Spleen (tissue), 11 donors: ENCODE data around the gene CEP95. TPM values are rescaled to one million over a fixed set of nuclear protein-coding genes. Genes with fewer than 3 reads are reported as not detected.

Experiments
- DNase-seq: peaks from one replicate; pipeline ENCODE4 v3.0.0-alpha.2; 2020
- H3K27ac ChIP-seq, 8 donors: fragments of 200-600 bp; sonication (generic) in 7 of 8; 1 replicate in 4 of 8; 2 replicates in 4 of 8; pipeline versions ENCODE4 v1.5.0 to v1.8.0; 2016 to 2021; ENCODE audit warnings: inconsistent platforms in 4 of 8, mild to moderate bottlenecking in 4 of 8, moderate library complexity in 1 of 8
- H3K27me3 ChIP-seq, 7 donors: fragments of 200-600 bp; sonication (generic) in 6 of 7; replicated peaks in 1 of 7; 1 replicate in 4 of 7; 2 replicates in 3 of 7; pipeline versions ENCODE4 v1.5.0 to v1.8.0; 2016 to 2021; ENCODE audit warnings: inconsistent platforms in 3 of 7, mild to moderate bottlenecking in 1 of 7
- H3K36me3 ChIP-seq, 6 donors: fragments of 200-600 bp; sonication (generic) in 5 of 6; 1 replicate in 4 of 6; 2 replicates in 2 of 6; pipeline versions ENCODE4 v1.5.0 to v1.8.0; 2016 to 2021; ENCODE audit warnings: inconsistent platforms in 2 of 6
- H3K4me1 ChIP-seq, 6 donors: fragments of 200-600 bp; sonication (generic) in 5 of 6; 1 replicate in 3 of 6; 2 replicates in 3 of 6; pipeline versions ENCODE4 v1.5.0 to v1.8.0; 2016 to 2021; ENCODE audit warnings: inconsistent platforms in 3 of 6
- H3K4me3 ChIP-seq, 8 donors: fragments of 200-600 bp; sonication (generic) in 7 of 8; 1 replicate in 4 of 8; 2 replicates in 4 of 8; pipeline versions ENCODE4 v1.5.0 to v1.8.0; 2016 to 2021; ENCODE audit warnings: inconsistent platforms in 4 of 8, mild to moderate bottlenecking in 4 of 8, moderate library complexity in 2 of 8
- H3K9me3 ChIP-seq, 8 donors: fragments of 200-600 bp; sonication (generic) in 7 of 8; 1 replicate in 4 of 8; 2 replicates in 4 of 8; pipeline versions ENCODE4 v1.5.0 to v1.8.0; 2016 to 2021; ENCODE audit warnings: inconsistent platforms in 4 of 8
- POLR2A ChIP-seq, 3 donors: fragments of 450-650 bp; IDR thresholded peaks; one replicate each; pipeline ENCODE4 v1.5.1; 2017; ENCODE audit warnings: antibody characterized with exemption in 3 of 3, mild to moderate bottlenecking in 1 of 3
- POLR2AphosphoS5 ChIP-seq, 3 donors: sonication (generic); formaldehyde crosslinking; IDR thresholded peaks; one replicate each; pipeline ENCODE4 v1.5.1; 2017; ENCODE audit warnings: antibody characterized with exemption in 3 of 3
- WGBS, 5 donors: extraction: QIAGEN DNeasy Blood & Tissue Kit in 3 of 5; methylation state at CpG; one replicate each; pipeline versions ENCODE4 v1.1.5 to v1.1.7; 2013 to 2018; 5-methylcytosine and 5-hydroxymethylcytosine counted together
- intact Hi-C: fragments of 100-400 bp; cut with DNase I; formaldehyde crosslinking; loops from one replicate; pipeline ENCODE4 v1.15.0; 2023; ENCODE audit warnings: low total_unique reads
- polyA plus RNA-seq, 3 donors: library from polyadenylated mRNA; stranded (reverse); fragments of 200-250 nt; gene quantifications; one replicate each; pipeline ENCODE4 v1.2.1, GENCODE V29; 2013
- total RNA-seq, 7 donors: library from RNA; depleted of rRNA in 3 of 7; stranded (reverse); fragments of >200 nt in 3 of 7; fragmentation: NEBNext Ultra II Directional in 4 of 7; extraction: Animal tissue kit (Norgen Biotek cat#: 25700) in 4 of 7; gene quantifications; one replicate each; pipeline versions ENCODE4 v1.1.0 to v1.2.1, GENCODE V29; 2016 to 2021
- TF ChIP-seq, protein P1 (sequence below), 11 experiments: fragments of 200-600 bp in 7 of 11; fragments of 450-650 bp in 4 of 11; sonication (generic) in 4 of 11; IDR thresholded peaks in 8 of 11; conservative IDR thresholded peaks in 3 of 11; 1 replicate in 7 of 11; 2 replicates in 4 of 11; pipeline versions ENCODE4 v1.4.0 to v1.8.0; 2016 to 2021; ENCODE audit warnings: antibody characterized with exemption in 11 of 11, inconsistent platforms in 4 of 11, mild to moderate bottlenecking in 1 of 11
- donor health status: healthy with polysubstance abuse.
- donor health status: DM: no; HTN: no; CAD: no; lungs with moderate emphysema.
- donor health status: DM: no; HTN: no; CAD: no.
- donor health status: Bipolar disorder and iron deficiency.
- donor health status: healthy.
- donor health status: DM: no; HTN: no; CAD: no.
- donor health status: DM: yes; HTN: yes; CAD: no.

CEP95 gene
- total and polyA plus RNA-seq, 10 donors: 33.5 to 83.9 (median 53.5) TPM

DNA sequence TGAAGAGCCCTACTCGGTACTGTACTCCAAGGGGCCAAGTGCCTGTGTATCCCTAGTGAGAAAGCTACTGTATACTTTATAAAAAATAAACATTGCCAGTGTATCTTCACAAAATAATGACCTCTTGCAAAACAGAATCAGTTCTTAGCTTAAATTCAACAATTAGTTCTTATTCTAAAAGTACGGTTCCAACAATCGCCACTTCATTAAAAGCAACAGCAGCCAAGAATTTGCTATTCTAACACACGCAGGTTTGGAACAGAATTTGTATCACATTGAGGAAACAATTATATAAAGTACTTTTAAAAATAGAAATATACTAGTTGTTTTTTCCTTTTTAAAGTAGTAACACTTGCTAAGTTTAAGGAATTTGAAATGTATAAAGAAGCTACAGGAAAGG, 48.5 kb downstream of the CEP95 start:
- no peaks in the 10 kb centered on the region for H3K9me3 ChIP-seq
- H3K4me3 ChIP-seq: no peak overlapping the region
- H3K27ac ChIP-seq: no peak overlapping the region
- TF ChIP-seq, protein P1, sequence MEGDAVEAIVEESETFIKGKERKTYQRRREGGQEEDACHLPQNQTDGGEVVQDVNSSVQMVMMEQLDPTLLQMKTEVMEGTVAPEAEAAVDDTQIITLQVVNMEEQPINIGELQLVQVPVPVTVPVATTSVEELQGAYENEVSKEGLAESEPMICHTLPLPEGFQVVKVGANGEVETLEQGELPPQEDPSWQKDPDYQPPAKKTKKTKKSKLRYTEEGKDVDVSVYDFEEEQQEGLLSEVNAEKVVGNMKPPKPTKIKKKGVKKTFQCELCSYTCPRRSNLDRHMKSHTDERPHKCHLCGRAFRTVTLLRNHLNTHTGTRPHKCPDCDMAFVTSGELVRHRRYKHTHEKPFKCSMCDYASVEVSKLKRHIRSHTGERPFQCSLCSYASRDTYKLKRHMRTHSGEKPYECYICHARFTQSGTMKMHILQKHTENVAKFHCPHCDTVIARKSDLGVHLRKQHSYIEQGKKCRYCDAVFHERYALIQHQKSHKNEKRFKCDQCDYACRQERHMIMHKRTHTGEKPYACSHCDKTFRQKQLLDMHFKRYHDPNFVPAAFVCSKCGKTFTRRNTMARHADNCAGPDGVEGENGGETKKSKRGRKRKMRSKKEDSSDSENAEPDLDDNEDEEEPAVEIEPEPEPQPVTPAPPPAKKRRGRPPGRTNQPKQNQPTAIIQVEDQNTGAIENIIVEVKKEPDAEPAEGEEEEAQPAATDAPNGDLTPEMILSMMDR (IDR thresholded peaks at IDR 0.05 in 8 of 11, conservative IDR thresholded peaks at IDR 0.05 in 3 of 11): no peak
- TF ChIP-seq POLR2AphosphoS5 (IDR thresholded peaks at IDR 0.05): no peak
- TF ChIP-seq POLR2A (IDR thresholded peaks at IDR 0.05): no peak
- no peaks in the 10 kb centered on the region for H3K4me1 ChIP-seq
- H3K36me3 ChIP-seq: peaks cover 0 to 100% (median 46%) of the 10 kb centered on the region in 6 donors
- no peaks in the 10 kb centered on the region for H3K27me3 ChIP-seq
- intact Hi-C loops: no loop called here
- DNase-seq: no peak
- WGBS, 5 donors: 80 to 91% (median 87%) methylated on average over 4 of the region's 4 CpGs

DNA sequence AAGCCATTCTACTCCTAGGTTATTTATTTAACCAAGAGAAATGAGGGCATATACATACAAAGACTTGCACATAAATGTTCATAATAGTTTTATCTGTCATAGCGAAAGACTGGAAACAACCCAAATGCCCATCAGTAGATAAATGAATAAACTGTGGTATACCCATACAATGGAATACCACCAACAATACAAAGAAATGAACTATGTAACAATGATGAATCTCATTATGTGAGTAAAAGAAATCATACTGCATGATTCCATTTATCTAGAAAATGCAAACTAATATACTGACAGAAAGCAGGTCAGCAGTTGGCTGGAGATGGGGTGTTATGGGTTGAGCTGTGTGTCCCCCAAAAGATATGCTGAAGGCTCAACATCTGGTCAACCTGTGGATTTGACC, 57.3 kb downstream of the CEP95 start:
- Histone ChIP-seq H3K27me3 (no peaks in the 10 kb centered on the region), H3K36me3 (peaks cover 0 to 81% (median 48%) of the 10 kb centered on the region in 6 donors), H3K4me1 (peaks cover 0 to 11% (median 0%) of the 10 kb centered on the region in 6 donors), H3K4me3 (no peak overlapping the region), H3K27ac (no peak overlapping the region), H3K9me3 (no peaks in the 10 kb centered on the region)
- no peak for TF ChIP-seq POLR2A (IDR thresholded peaks at IDR 0.05)
- DNase-seq: no peak
- 92 to 100% (median 95%) methylated on average over 1 of the region's 1 CpG for WGBS, 5 donors
- intact Hi-C loops: no loop called here

DNA sequence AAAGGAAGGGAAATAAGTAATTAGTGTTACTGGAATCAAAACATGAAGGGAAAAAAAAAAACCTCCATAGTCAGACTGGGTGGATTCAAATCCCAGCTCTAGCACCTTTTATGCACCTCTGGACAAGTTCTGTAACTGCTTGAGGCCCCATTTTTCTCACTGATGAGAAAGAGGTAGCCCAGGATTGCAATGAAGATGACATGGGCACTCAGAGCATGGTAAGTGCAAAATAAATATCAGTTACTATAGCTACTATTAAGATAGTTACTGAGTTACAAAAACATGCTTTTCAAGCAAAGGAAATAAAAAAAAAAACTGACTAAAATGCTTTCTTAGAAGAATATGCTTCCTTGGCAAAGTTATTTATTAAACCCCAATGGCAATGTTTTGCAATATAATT, 58.8 kb downstream of the CEP95 start:
- no peak for DNase-seq
- TF ChIP-seq POLR2A (IDR thresholded peaks at IDR 0.05): no peak
- TF ChIP-seq POLR2AphosphoS5 (IDR thresholded peaks at IDR 0.05): no peak
- TF ChIP-seq, protein P1 (IDR thresholded peaks at IDR 0.05 in 8 of 11, conservative IDR thresholded peaks at IDR 0.05 in 3 of 11): no peak
- Histone ChIP-seq H3K27me3 (no peaks in the 10 kb centered on the region), H3K4me3 (no peak overlapping the region), H3K27ac (no peak overlapping the region), H3K36me3 (peaks cover 0 to 81% (median 46%) of the 10 kb centered on the region in 6 donors), H3K4me1 (peaks cover 0 to 11% (median 0%) of the 10 kb centered on the region in 6 donors), H3K9me3 (no peaks in the 10 kb centered on the region)
- intact Hi-C loops: no loop called here

DNA sequence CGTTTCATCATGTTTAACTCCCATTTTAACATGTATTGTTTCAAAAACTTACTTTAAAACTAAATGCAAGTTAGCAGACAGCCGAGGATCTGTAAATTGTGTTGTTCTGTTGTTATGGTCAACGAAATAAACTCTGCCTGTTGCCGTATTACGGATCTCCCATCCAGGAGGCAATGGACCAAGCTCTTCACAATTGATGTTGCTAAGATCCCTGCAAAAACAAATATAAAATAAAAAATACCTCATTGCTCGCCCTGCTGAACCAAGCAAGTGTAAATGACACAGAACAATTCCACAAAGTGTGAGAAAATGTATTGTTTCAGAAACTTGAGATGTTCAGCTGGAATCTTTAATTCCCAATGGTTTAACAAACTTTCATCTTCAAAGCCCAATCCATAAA, 65.0 kb downstream of the CEP95 start:
- H3K4me1 ChIP-seq: peaks cover 0 to 14% (median 5%) of the 10 kb centered on the region in 6 donors
- H3K9me3 ChIP-seq: no peaks in the 10 kb centered on the region
- H3K4me3 ChIP-seq: no peak overlapping the region
- H3K36me3 ChIP-seq: peaks cover 0 to 70% (median 40%) of the 10 kb centered on the region in 6 donors
- DNase-seq: no peak
- intact Hi-C loops: no loop called here
- TF ChIP-seq POLR2A (IDR thresholded peaks at IDR 0.05) (no peak), POLR2AphosphoS5 (IDR thresholded peaks at IDR 0.05) (no peak)
- TF ChIP-seq, protein P1 (IDR thresholded peaks at IDR 0.05 in 8 of 11, conservative IDR thresholded peaks at IDR 0.05 in 3 of 11): no peak
- WGBS, 5 donors: 93 to 97% (median 96%) methylated on average over 6 of the region's 6 CpGs
- H3K27me3 ChIP-seq: no peaks in the 10 kb centered on the region
- H3K27ac ChIP-seq: peak overlapping the region in 2 of 8 donors; percentile 36 to 61

DNA sequence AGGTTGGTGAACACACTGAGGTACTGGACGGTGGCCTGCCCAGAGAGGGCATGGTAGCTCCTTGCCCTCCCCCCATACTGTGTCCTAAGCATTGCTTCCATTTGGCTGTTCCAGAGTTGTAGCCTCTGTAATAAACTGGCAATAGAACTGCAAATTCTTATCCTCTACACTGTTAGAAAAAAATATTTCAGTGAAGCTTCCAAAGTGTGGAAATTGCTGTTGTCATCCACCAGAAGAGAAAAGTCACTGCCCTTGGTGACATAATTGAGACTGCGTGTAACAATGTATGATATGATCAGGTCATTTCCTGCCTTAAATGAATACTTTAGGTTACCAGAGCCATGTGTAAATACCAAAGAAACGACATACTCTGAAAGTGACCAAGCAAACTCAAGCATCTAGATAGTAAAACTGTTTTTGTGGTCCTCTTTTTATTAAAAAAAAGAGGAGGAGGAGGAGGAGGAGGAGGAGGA, 65.9 kb downstream of the CEP95 start:
- Histone ChIP-seq H3K4me3 (no peak overlapping the region), H3K36me3 (peaks cover 0 to 76% (median 43%) of the 10 kb centered on the region in 6 donors), H3K27me3 (no peaks in the 10 kb centered on the region), H3K4me1 (peaks cover 0 to 14% (median 5%) of the 10 kb centered on the region in 6 donors), H3K27ac (peak overlapping the region in 6 of 8 donors; percentile 14 to 61 (median 48)), H3K9me3 (no peaks in the 10 kb centered on the region)
- TF ChIP-seq POLR2AphosphoS5 (IDR thresholded peaks at IDR 0.05): no peak
- no peak for TF ChIP-seq POLR2A (IDR thresholded peaks at IDR 0.05)
- TF ChIP-seq, protein P1 (IDR thresholded peaks at IDR 0.05 in 8 of 11, conservative IDR thresholded peaks at IDR 0.05 in 3 of 11): no peak
- DNase-seq: no peak
- intact Hi-C loops: no loop called here
- WGBS, 5 donors: 34 to 50% (median 41%) methylated on average over 3 of the region's 3 CpGs
